GM21367 (cell line): ENCODE data around the gene KLHL11.
"Not testable (repeated sequence)": the region's sequence is repeated elsewhere in the genome, so short reads cannot be mapped to it uniquely, and the experiment has no call there.

Source experiments
- ATAC-seq: cut with Tn5 transposase; IDR thresholded peaks from one replicate; pipeline ENCODE4 v1.9.1; 2021; ENCODE audit not compliant: unreplicated experiment

KLHL11 gene

GRCh38 chr17:41888332-41888965 lies 23.2 kb upstream of the KLHL11 start:
- ATAC-seq = no peak

GRCh38 chr17:41885733-41886132 lies 20.5 kb upstream of the KLHL11 start:
- no peak for ATAC-seq

GRCh38 chr17:41882756-41883155 lies 17.5 kb upstream of the KLHL11 start:
- ATAC-seq = no peak

- ATAC-seq = no peak
Measured at GRCh38 chr17:41880130-41880529, 14.9 kb upstream of the KLHL11 start.

- ATAC-seq = not testable (repeated sequence)
Measured at GRCh38 chr17:41874293-41874670, 9.1 kb upstream of the KLHL11 start.

- ATAC-seq = no peak
Measured at GRCh38 chr17:41873559-41874292, 8.5 kb upstream of the KLHL11 start.

- ATAC-seq = no peak
Measured at GRCh38 chr17:41871789-41872188, 6.6 kb upstream of the KLHL11 start.

- no peak for ATAC-seq
Measured at GRCh38 chr17:41870627-41871026, 5.4 kb upstream of the KLHL11 start.

- ATAC-seq = no peak
Measured at GRCh38 chr17:41870097-41870496, 4.9 kb upstream of the KLHL11 start.

- no peak for ATAC-seq
Measured at GRCh38 chr17:41869426-41869825, 4.2 kb upstream of the KLHL11 start.

- no peak for ATAC-seq
Measured at GRCh38 chr17:41868568-41868967, 3.3 kb upstream of the KLHL11 start.

GRCh38 chr17:41865596-41865893 lies 322 bp upstream of the KLHL11 start:
- no peak for ATAC-seq

- peak; percentile 19 for ATAC-seq
Measured at GRCh38 chr17:41864498-41864835, 756 bp downstream of the KLHL11 start.

- no peak for ATAC-seq
Measured at GRCh38 chr17:41863074-41863848, 2.0 kb downstream of the KLHL11 start.

- no peak for ATAC-seq
Measured at GRCh38 chr17:41860254-41860931, 4.8 kb downstream of the KLHL11 start.

- not testable (repeated sequence) for ATAC-seq
Measured at GRCh38 chr17:41851382-41851781, 13.8 kb downstream of the KLHL11 start.

GRCh38 chr17:41849251-41849990 lies 15.8 kb downstream of the KLHL11 start:
- no peak for ATAC-seq

- ATAC-seq = no peak
Measured at GRCh38 chr17:41848788-41849187, 16.4 kb downstream of the KLHL11 start.

GRCh38 chr17:41844971-41845370 lies 20.3 kb downstream of the KLHL11 start:
- ATAC-seq = no peak

- not testable (repeated sequence) for ATAC-seq
Measured at GRCh38 chr17:41840781-41841180, 24.4 kb downstream of the KLHL11 start.

GRCh38 chr17:41839448-41839847 lies 25.8 kb downstream of the KLHL11 start:
- ATAC-seq = not testable (repeated sequence)
